SK-N-SH (cell line): Measurements from ENCODE around the gene ABLIM2. TPM values are rescaled to one million over a fixed set of nuclear protein-coding genes. Genes with fewer than 3 reads are reported as not detected.

ENCODE experiments used
- CTCF ChIA-PET: fragments of 300-600, 350-600 bp; formaldehyde crosslinking; extraction: SDS; loops from one replicate; lab custom pipeline; 2021; lab: Yijun Ruan, JAX
- POLR2A ChIA-PET: fragments of 350-600 bp; sonication (Branson Sonifier 250); formaldehyde crosslinking; extraction: SDS; loops from one replicate; lab custom pipeline; 2020; ENCODE audit warnings: antibody characterized with exemption, inconsistent platforms; lab: Yijun Ruan, JAX
- DNase-seq: peaks from one replicate; pipeline ENCODE4 v3.0.0; 2012
- H2AFZ ChIP-seq: fragments of 200-600 bp; sonication (generic); 2 replicates; pipeline ENCODE4 v1.8.1; 2016; ENCODE audit warnings: antibody characterized with exemption, mild to moderate bottlenecking, low read depth
- H3F3A ChIP-seq: fragments of 200-600 bp; sonication (generic); replicated peaks from 2 replicates; pipeline ENCODE3; 2016; ENCODE audit warnings: antibody characterized with exemption, mild to moderate bottlenecking; ENCODE audit not compliant: insufficient read depth
- H3K27ac ChIP-seq, 2 experiments: fragments of 200-500 bp in 1 of 2; fragments of 200-600 bp in 1 of 2; sonication (Bioruptor generic) in 1 of 2; sonication (generic), shearing (Covaris generic) in 1 of 2; 2 replicates each; pipeline versions ENCODE4 v1.5.1 to v1.6.1; 2014 to 2016; ENCODE audit warnings: low read depth in 2 of 2, inconsistent platforms in 1 of 2, low read length in 1 of 2, mild to moderate bottlenecking in 1 of 2, mixed read lengths in 1 of 2
- H3K27me3 ChIP-seq: fragments of 200-600 bp; sonication (generic), shearing (Covaris generic); 2 replicates; pipeline ENCODE4 v1.6.1; 2016; ENCODE audit warnings: mixed run types; ENCODE audit not compliant: insufficient read depth
- H3K36me3 ChIP-seq, 2 experiments: fragments of 200-500 bp in 1 of 2; fragments of 200-600 bp in 1 of 2; sonication (Bioruptor generic) in 1 of 2; sonication (generic) in 1 of 2; replicated peaks in 1 of 2; 2 replicates each; pipeline versions ENCODE3 to v1.5.1; 2014 to 2016; ENCODE audit warnings: low read length in 1 of 2, mild to moderate bottlenecking in 1 of 2; ENCODE audit not compliant: insufficient read depth in 2 of 2, control insufficient read depth in 1 of 2
- H3K4me1 ChIP-seq, 2 experiments: fragments of 200-500 bp in 1 of 2; fragments of 200-600 bp in 1 of 2; sonication (Bioruptor generic) in 1 of 2; sonication (generic), shearing (Covaris generic) in 1 of 2; 2 replicates each; pipeline versions ENCODE4 v1.5.1 to v1.6.1; 2014 to 2016; ENCODE audit warnings: low read depth in 1 of 2, low read length in 1 of 2, mixed run types in 1 of 2; ENCODE audit not compliant: insufficient read depth in 2 of 2, control insufficient read depth in 1 of 2
- H3K4me2 ChIP-seq: fragments of 200-600 bp; sonication (generic), shearing (Covaris generic); 2 replicates; pipeline ENCODE4 v1.6.1; 2017; ENCODE audit warnings: mixed run types
- H3K4me3 ChIP-seq, 2 experiments: fragments of 200-500 bp in 1 of 2; fragments of 200-600 bp in 1 of 2; sonication (Bioruptor generic) in 1 of 2; sonication (generic), shearing (Covaris generic) in 1 of 2; 2 replicates each; pipeline versions ENCODE4 v1.5.1 to v1.8.1; 2014 to 2016; ENCODE audit warnings: low read depth in 2 of 2, inconsistent platforms in 1 of 2, low read length in 1 of 2, mild to moderate bottlenecking in 1 of 2, mixed read lengths in 1 of 2, moderate library complexity in 1 of 2
- H3K79me2 ChIP-seq: fragments of 200-600 bp; sonication (generic); 2 replicates; pipeline ENCODE4 v1.8.1; 2017; ENCODE audit warnings: mild to moderate bottlenecking; ENCODE audit not compliant: insufficient read depth
- H3K9ac ChIP-seq: fragments of 200-600 bp; sonication (generic); 2 replicates; pipeline ENCODE4 v1.6.1; 2017; ENCODE audit warnings: mixed run types
- H3K9me2 ChIP-seq: fragments of 200-600 bp; sonication (generic); 2 replicates; pipeline ENCODE4 v1.6.1; 2017; ENCODE audit warnings: mixed run types
- H3K9me3 ChIP-seq: fragments of 200-600 bp; sonication (generic); 2 replicates; pipeline ENCODE4 v1.6.1; 2017; ENCODE audit warnings: mixed run types, mild to moderate bottlenecking, moderate library complexity
- H4K20me1 ChIP-seq: fragments of 200-600 bp; sonication (generic); 2 replicates; pipeline ENCODE4 v1.6.1; 2017; ENCODE audit warnings: mild to moderate bottlenecking, mixed run types; ENCODE audit not compliant: insufficient read depth
- CHD2 ChIP-seq: fragments of 150-350 bp; IDR thresholded peaks from 2 replicates; pipeline ENCODE4 v1.6.1; 2018; ENCODE audit warnings: low read length; ENCODE audit not compliant: partially characterized antibody
- EZH2phosphoT487 ChIP-seq: fragments of 200-600 bp; sonication (generic); IDR thresholded peaks from 2 replicates; pipeline ENCODE4 v1.6.1; 2017; ENCODE audit warnings: low read depth, mixed run types, mild to moderate bottlenecking, antibody characterized with exemption, moderate library complexity, borderline replicate concordance
- FOSL2 ChIP-seq: IDR thresholded peaks from 2 replicates; pipeline ENCODE4 v1.4.0; 2012; ENCODE audit warnings: low read depth, mild to moderate bottlenecking, moderate library complexity, borderline replicate concordance
- FOXJ3 ChIP-seq: sonication (generic); formaldehyde crosslinking; IDR thresholded peaks from 2 replicates; pipeline ENCODE4 v1.5.1; 2020; ENCODE audit warnings: mild to moderate bottlenecking, missing genetic modification reagents
- FOXM1 ChIP-seq: IDR thresholded peaks from 2 replicates; pipeline ENCODE4 v1.4.0; 2012; ENCODE audit warnings: low read depth, mild to moderate bottlenecking
- IRF3 ChIP-seq: fragments of 150-350 bp; IDR thresholded peaks from 2 replicates; pipeline ENCODE4 v1.6.1; 2016; ENCODE audit warnings: mild to moderate bottlenecking, low read depth, low read length
- JUND ChIP-seq: IDR thresholded peaks from 2 replicates; pipeline ENCODE4 v1.4.0; 2012
- MAX ChIP-seq: IDR thresholded peaks from 2 replicates; pipeline ENCODE4 v1.4.0; 2012; ENCODE audit warnings: low read depth
- MXI1 ChIP-seq: IDR thresholded peaks from 2 replicates; pipeline ENCODE4 v1.6.1; 2012; ENCODE audit warnings: mild to moderate bottlenecking, low read depth, low read length, improper control_type of control experiment
- NFIC ChIP-seq: IDR thresholded peaks from 2 replicates; pipeline ENCODE4 v1.4.0; 2012; ENCODE audit warnings: borderline replicate concordance
- NRF1 ChIP-seq: IDR thresholded peaks from 2 replicates; pipeline ENCODE4 v1.6.1; 2012; ENCODE audit warnings: low read depth, mild to moderate bottlenecking, low read length
- RAD21 ChIP-seq: IDR thresholded peaks from 2 replicates; pipeline ENCODE4 v1.6.1; 2012; ENCODE audit warnings: mild to moderate bottlenecking, low read length
- RCOR1 ChIP-seq: fragments of 150-350 bp; IDR thresholded peaks from 2 replicates; pipeline ENCODE4 v1.6.1; 2017; ENCODE audit warnings: antibody characterized with exemption, low read length
- RFX5 ChIP-seq: IDR thresholded peaks from 2 replicates; pipeline ENCODE4 v1.6.1; 2012; ENCODE audit warnings: mild to moderate bottlenecking, improper control_type of control experiment, low read length
- USF1 ChIP-seq: IDR thresholded peaks from 2 replicates; pipeline ENCODE4 v1.4.0; 2012; ENCODE audit warnings: low read depth, borderline replicate concordance
- YY1 ChIP-seq: IDR thresholded peaks from 2 replicates; pipeline ENCODE4 v1.4.0; 2012; ENCODE audit warnings: low read depth, mild to moderate bottlenecking
- ZBTB33 ChIP-seq: IDR thresholded peaks from 2 replicates; pipeline ENCODE4 v1.4.0; 2012; ENCODE audit warnings: low read depth, borderline replicate concordance
- WGBS: methylation state at CpG from one replicate; pipeline ENCODE4 v1.1.6; 2017; ENCODE audit warnings: low lambda C conversion rate; 5-methylcytosine and 5-hydroxymethylcytosine counted together
- polyA plus RNA-seq, 3 experiments: library from polyadenylated mRNA; depleted of rRNA; stranded (reverse); fragments of >200 nt; gene quantifications; 2 replicates each; pipeline ENCODE4 v1.2.3, GENCODE V29; 2012
- TF ChIP-seq, protein P1 (sequence below): fragments of 200-600 bp; sonication (generic); IDR thresholded peaks from 2 replicates; pipeline ENCODE4 v1.6.1; 2017; ENCODE audit warnings: antibody characterized with exemption, mild to moderate bottlenecking, moderate library complexity

ABLIM2 gene
- polyA plus RNA-seq, 1 of the 3 experiments (the other 2 are of a cell fraction) = 0.53 TPM

- ChIA-PET POLR2A (no interaction called here), CTCF (no interaction called here)
- Histone ChIP-seq H4K20me1 (no peaks in the 10 kb centered on the region), H3K27ac (no peak overlapping the region), H3F3A (no peaks in the 10 kb centered on the region), H2AFZ (no peak overlapping the region), H3K79me2 (no peaks in the 10 kb centered on the region), H3K9me3 (no peaks in the 10 kb centered on the region), H3K4me2 (no peak overlapping the region), H3K4me1 (peaks cover 0 to 34% of the 10 kb centered on the region in 2 experiments; a peak in 1 of 4 replicates), H3K36me3 (no peaks in the 10 kb centered on the region), H3K27me3 (no peaks in the 10 kb centered on the region; the same call in 1 of the 2 replicates), H3K9me2 (no peaks in the 10 kb centered on the region), H3K9ac (no peak overlapping the region), H3K4me3 (no peak overlapping the region)
- 50% methylated on average over 1 of the region's 6 CpGs for WGBS
- TF ChIP-seq NRF1 = no peak
- TF ChIP-seq USF1 = no peak
- no peak for TF ChIP-seq RFX5
- no peak for DNase-seq
These were observed 28.8 kb downstream of the ABLIM2 start for GRCh38 chr4:8129785-8130184.

DNA sequence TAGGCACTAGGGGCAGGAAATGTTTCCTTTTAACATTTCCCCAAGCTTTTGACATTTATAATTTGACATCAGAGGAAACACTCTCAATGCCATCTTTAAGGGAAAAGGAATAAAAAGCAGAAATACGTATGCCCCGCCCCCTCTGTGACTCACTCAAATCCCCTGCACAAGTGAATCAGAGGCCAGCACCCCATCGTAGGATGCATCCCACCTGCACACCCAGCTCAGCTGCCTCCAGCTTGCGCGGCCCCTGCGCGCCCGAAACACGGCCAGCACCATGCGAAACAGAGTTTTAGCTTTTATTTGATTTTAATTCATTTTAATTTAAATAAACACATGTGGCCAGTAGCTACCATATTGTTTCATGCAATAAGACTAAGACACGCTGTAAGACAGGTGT, 29.5 kb downstream of the ABLIM2 start:
- ChIA-PET CTCF (interaction anchor here (1.7 kb wide), 1 partner anchor 47 kb away, joined by 6 read pairs; no protein-coding TSS in a partner anchor), POLR2A (no interaction called here)

More for the DNA sequence above, 29.5 kb downstream of the ABLIM2 start:
- no peaks in the 10 kb centered on the region for H3K27me3 ChIP-seq
- H4K20me1 ChIP-seq = no peaks in the 10 kb centered on the region
- H3F3A ChIP-seq = no peaks in the 10 kb centered on the region
- no peak overlapping the region for H3K27ac ChIP-seq
- H3K9me3 ChIP-seq = no peaks in the 10 kb centered on the region
- no peaks in the 10 kb centered on the region for H3K36me3 ChIP-seq
- WGBS = 85% methylated on average over 11 of the region's 11 CpGs
- no peak overlapping the region for H2AFZ ChIP-seq
- TF ChIP-seq JUND (no peak), EZH2phosphoT487 (no peak), RCOR1 (no peak), RFX5 (no peak), YY1 (no peak), FOXM1 (no peak), RAD21 (no peak), NFIC (no peak), CHD2 (no peak), ZBTB33 (no peak), NRF1 (no peak), IRF3 (no peak), FOXJ3 (CRISPR knock-in tag) (no peak), MXI1 (no peak), MAX (no peak), FOSL2 (no peak)
- TF ChIP-seq, protein P1, sequence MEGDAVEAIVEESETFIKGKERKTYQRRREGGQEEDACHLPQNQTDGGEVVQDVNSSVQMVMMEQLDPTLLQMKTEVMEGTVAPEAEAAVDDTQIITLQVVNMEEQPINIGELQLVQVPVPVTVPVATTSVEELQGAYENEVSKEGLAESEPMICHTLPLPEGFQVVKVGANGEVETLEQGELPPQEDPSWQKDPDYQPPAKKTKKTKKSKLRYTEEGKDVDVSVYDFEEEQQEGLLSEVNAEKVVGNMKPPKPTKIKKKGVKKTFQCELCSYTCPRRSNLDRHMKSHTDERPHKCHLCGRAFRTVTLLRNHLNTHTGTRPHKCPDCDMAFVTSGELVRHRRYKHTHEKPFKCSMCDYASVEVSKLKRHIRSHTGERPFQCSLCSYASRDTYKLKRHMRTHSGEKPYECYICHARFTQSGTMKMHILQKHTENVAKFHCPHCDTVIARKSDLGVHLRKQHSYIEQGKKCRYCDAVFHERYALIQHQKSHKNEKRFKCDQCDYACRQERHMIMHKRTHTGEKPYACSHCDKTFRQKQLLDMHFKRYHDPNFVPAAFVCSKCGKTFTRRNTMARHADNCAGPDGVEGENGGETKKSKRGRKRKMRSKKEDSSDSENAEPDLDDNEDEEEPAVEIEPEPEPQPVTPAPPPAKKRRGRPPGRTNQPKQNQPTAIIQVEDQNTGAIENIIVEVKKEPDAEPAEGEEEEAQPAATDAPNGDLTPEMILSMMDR = no peak
- no peaks in the 10 kb centered on the region for H3K79me2 ChIP-seq
- H3K4me2 ChIP-seq = no peak overlapping the region
- H3K4me1 ChIP-seq = peaks cover 0 to 37% of the 10 kb centered on the region in 2 experiments; a peak in 1 of 4 replicates
- H3K9ac ChIP-seq = no peak overlapping the region
- no peak overlapping the region for H3K4me3 ChIP-seq
- DNase-seq = no peak
- no peaks in the 10 kb centered on the region for H3K9me2 ChIP-seq
